Nephron (organoid): Measurements from ENCODE around the gene ECEL1.

Experiments
- H3K27ac Mint-ChIP-seq, 3 experiments: 2 replicates each; pipeline ENCODE4 v1.8.0; 2020; ENCODE audit warnings: mixed read lengths in 3 of 3, mild to moderate bottlenecking in 2 of 3, moderate library complexity in 1 of 3
- H3K27me3 Mint-ChIP-seq: 2 replicates; pipeline ENCODE4 v1.8.0; 2021; ENCODE audit warnings: low read depth, mild to moderate bottlenecking, moderate library complexity, mixed read lengths
- H3K36me3 Mint-ChIP-seq: 2 replicates; pipeline ENCODE4 v1.8.0; 2020; ENCODE audit warnings: low read depth, mixed read lengths
- H3K4me1 Mint-ChIP-seq: 2 replicates; pipeline ENCODE4 v1.8.0; 2020; ENCODE audit warnings: mixed read lengths
- H3K4me3 Mint-ChIP-seq, 3 experiments: 2 replicates each; pipeline ENCODE4 v1.8.0; 2020; ENCODE audit warnings: mild to moderate bottlenecking in 3 of 3, mixed read lengths in 3 of 3, moderate library complexity in 2 of 3
- H3K9me3 Mint-ChIP-seq: 2 replicates; pipeline ENCODE4 v1.8.0; 2020; ENCODE audit warnings: mixed read lengths
- CTCF ChIP-seq, 3 experiments: fragments of 200-600 bp; sonication (generic); IDR thresholded peaks; one replicate each; pipeline ENCODE4 v1.5.0; 2021; ENCODE audit warnings: antibody characterized with exemption in 3 of 3; ENCODE audit not compliant: unreplicated experiment in 3 of 3

ECEL1 gene

GRCh38 chr2:232477751-232478510 is 9.7 kb downstream of the ECEL1 start:
- Mint-ChIP-seq H3K9me3 (peaks cover 2% of the 10 kb centered on the region), H3K36me3 (peaks cover 2% of the 10 kb centered on the region), H3K27ac (no peak overlapping the region), H3K4me1 (peaks cover 13% of the 10 kb centered on the region), H3K4me3 (no peak overlapping the region), H3K27me3 (peaks cover 53% of the 10 kb centered on the region)
- TF ChIP-seq CTCF (IDR thresholded peaks at IDR 0.05; ENCODE audit: unreplicated experiment in 3 of 3) = no peak

- Mint-ChIP-seq H3K4me1 (peaks cover 15% of the 10 kb centered on the region), H3K27ac (no peak overlapping the region)
These were observed 10.8 kb downstream of the ECEL1 start for GRCh38 chr2:232476791-232477190.

GRCh38 chr2:232476045-232476444 is 11.6 kb downstream of the ECEL1 start:
- H3K27ac Mint-ChIP-seq = no peak overlapping the region
- peaks cover 15% of the 10 kb centered on the region for H3K4me1 Mint-ChIP-seq
- TF ChIP-seq CTCF (IDR thresholded peaks at IDR 0.05; ENCODE audit: unreplicated experiment in 3 of 3) = no peak
- peaks cover 8% of the 10 kb centered on the region for H3K36me3 Mint-ChIP-seq
- H3K9me3 Mint-ChIP-seq = peaks cover 19% of the 10 kb centered on the region
- no peak overlapping the region for H3K4me3 Mint-ChIP-seq
- H3K27me3 Mint-ChIP-seq = peaks cover 46% of the 10 kb centered on the region

More at GRCh38 chr2:232476791-232477190, 10.8 kb downstream of the ECEL1 start:
- Mint-ChIP-seq H3K27me3 (peaks cover 48% of the 10 kb centered on the region), H3K4me3 (no peak overlapping the region), H3K36me3 (peaks cover 8% of the 10 kb centered on the region), H3K9me3 (peaks cover 13% of the 10 kb centered on the region)
- TF ChIP-seq CTCF (IDR thresholded peaks at IDR 0.05; ENCODE audit: unreplicated experiment in 3 of 3) = no peak

GRCh38 chr2:232473467-232473890 is 14.2 kb downstream of the ECEL1 start:
- Mint-ChIP-seq H3K27me3 (peaks cover 57% of the 10 kb centered on the region), H3K9me3 (peaks cover 28% of the 10 kb centered on the region), H3K27ac (peak overlapping the region in 1 of 3 experiments; percentile 34), H3K4me3 (no peak overlapping the region), H3K36me3 (peaks cover 8% of the 10 kb centered on the region), H3K4me1 (peaks cover 15% of the 10 kb centered on the region)
- no peak for TF ChIP-seq CTCF (IDR thresholded peaks at IDR 0.05; ENCODE audit: unreplicated experiment in 3 of 3)

- Mint-ChIP-seq H3K4me3 (no peak overlapping the region), H3K4me1 (peaks cover 7% of the 10 kb centered on the region), H3K27ac (no peak overlapping the region), H3K9me3 (peaks cover 9% of the 10 kb centered on the region), H3K36me3 (no peaks in the 10 kb centered on the region), H3K27me3 (peaks cover 30% of the 10 kb centered on the region)
- no peak for TF ChIP-seq CTCF (IDR thresholded peaks at IDR 0.05; ENCODE audit: unreplicated experiment in 3 of 3)
These were observed 21.4 kb downstream of the ECEL1 start for GRCh38 chr2:232466221-232466620.

- Mint-ChIP-seq H3K27me3 (peaks cover 23% of the 10 kb centered on the region), H3K4me3 (no peak overlapping the region), H3K9me3 (peaks cover 6% of the 10 kb centered on the region), H3K4me1 (peaks cover 7% of the 10 kb centered on the region), H3K36me3 (no peaks in the 10 kb centered on the region), H3K27ac (no peak overlapping the region)
- no peak for TF ChIP-seq CTCF (IDR thresholded peaks at IDR 0.05; ENCODE audit: unreplicated experiment in 3 of 3)
These were observed 22.6 kb downstream of the ECEL1 start for GRCh38 chr2:232465061-232465460.
